ENCODE data around the gene TMEM139. TPM values are rescaled to one million over a fixed set of nuclear protein-coding genes. Genes with fewer than 3 reads are reported as not detected.

The TMEM139 gene
- total RNA-seq, 6 experiments from 2014 or later: 0.25 TPM; not detected in 5

DNA sequence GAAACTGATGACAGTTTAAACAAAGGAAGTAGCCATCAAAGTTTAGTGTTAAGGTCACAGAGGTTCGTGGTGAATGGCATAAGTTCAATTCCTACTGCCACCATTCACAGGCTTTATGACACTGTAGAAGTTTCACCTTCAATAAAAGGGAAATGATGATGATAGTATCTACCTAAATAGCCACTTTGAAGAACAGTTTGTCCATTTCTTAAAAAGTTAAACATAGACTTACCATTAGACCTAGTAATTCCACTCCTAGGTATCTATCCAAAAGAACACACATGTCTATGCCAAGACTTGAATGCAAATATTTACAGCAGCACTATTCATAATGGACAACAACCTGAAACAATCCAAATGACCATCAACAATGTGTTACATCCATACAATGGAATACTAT lies 40.4 kb upstream of the TMEM139 start:
- no peak for DNase-seq
- H3K4me1 Mint-ChIP-seq (ENCODE audit: low read depth): peaks cover 38% of the 10 kb centered on the region
- no peaks in the 10 kb centered on the region for H3K36me3 Mint-ChIP-seq (ENCODE audit: low read depth)
- no peak overlapping the region for H3K27ac Mint-ChIP-seq
- no peak overlapping the region for H3K4me3 Mint-ChIP-seq
- TF ChIP-seq, protein P1, sequence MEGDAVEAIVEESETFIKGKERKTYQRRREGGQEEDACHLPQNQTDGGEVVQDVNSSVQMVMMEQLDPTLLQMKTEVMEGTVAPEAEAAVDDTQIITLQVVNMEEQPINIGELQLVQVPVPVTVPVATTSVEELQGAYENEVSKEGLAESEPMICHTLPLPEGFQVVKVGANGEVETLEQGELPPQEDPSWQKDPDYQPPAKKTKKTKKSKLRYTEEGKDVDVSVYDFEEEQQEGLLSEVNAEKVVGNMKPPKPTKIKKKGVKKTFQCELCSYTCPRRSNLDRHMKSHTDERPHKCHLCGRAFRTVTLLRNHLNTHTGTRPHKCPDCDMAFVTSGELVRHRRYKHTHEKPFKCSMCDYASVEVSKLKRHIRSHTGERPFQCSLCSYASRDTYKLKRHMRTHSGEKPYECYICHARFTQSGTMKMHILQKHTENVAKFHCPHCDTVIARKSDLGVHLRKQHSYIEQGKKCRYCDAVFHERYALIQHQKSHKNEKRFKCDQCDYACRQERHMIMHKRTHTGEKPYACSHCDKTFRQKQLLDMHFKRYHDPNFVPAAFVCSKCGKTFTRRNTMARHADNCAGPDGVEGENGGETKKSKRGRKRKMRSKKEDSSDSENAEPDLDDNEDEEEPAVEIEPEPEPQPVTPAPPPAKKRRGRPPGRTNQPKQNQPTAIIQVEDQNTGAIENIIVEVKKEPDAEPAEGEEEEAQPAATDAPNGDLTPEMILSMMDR (IDR thresholded peaks at IDR 0.05): no peak
- H3K9me3 Mint-ChIP-seq: no peaks in the 10 kb centered on the region
- H3K27me3 Mint-ChIP-seq (ENCODE audit: insufficient read depth): peaks cover 12% of the 10 kb centered on the region

DNA sequence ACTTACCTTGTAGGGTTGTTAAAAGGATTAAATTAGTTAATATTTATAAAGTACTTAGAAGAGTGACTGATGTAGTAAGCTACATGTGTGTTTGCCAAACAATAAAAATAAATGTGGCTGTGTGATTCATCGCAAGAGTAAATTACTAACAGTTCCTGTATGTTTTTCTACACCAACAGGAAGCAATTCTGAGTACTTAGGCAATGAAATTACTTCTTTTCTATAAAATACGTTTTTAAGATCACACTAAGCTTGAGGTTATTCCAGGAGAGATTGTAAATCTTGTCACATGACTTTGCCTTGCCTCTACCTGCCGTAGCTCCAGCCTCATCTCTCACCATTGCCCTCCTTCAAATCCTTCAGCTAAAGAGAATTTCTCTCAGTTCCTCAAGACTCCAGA lies 39.6 kb upstream of the TMEM139 start:
- H3K27me3 Mint-ChIP-seq (ENCODE audit: insufficient read depth): peaks cover 17% of the 10 kb centered on the region
- TF ChIP-seq, protein P1 (IDR thresholded peaks at IDR 0.05): no peak
- no peaks in the 10 kb centered on the region for H3K9me3 Mint-ChIP-seq
- no peaks in the 10 kb centered on the region for H3K36me3 Mint-ChIP-seq (ENCODE audit: low read depth)
- H3K27ac Mint-ChIP-seq: no peak overlapping the region
- H3K4me1 Mint-ChIP-seq (ENCODE audit: low read depth): peaks cover 32% of the 10 kb centered on the region
- peak; percentile 57 for DNase-seq
- no peak overlapping the region for H3K4me3 Mint-ChIP-seq

DNA sequence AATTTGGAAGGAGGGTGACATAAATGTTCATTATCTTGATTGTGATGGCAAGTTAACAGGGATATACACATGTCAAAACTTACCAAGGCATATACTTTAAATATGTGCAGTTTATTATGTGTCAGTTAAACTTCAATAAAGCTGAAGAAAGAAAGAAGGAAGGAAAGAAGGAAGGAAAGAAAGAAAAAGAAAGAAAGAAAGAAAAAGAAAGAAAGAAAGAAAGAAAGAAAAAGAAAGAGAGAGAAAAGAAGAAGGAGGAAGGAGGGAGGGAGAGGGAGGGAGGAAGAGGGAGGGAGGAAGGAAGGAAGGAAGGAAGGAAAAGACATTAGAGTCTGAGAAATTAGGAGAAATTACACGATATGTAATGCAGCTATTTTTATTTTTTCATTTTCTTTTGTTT lies 37.4 kb upstream of the TMEM139 start:
- Mint-ChIP-seq H3K36me3 (ENCODE audit: low read depth) (no peaks in the 10 kb centered on the region), H3K27me3 (ENCODE audit: insufficient read depth) (peaks cover 20% of the 10 kb centered on the region), H3K9me3 (no peaks in the 10 kb centered on the region), H3K4me1 (ENCODE audit: low read depth) (peaks cover 22% of the 10 kb centered on the region), H3K4me3 (no peak overlapping the region), H3K27ac (no peak overlapping the region)
- TF ChIP-seq, protein P1 (IDR thresholded peaks at IDR 0.05): no peak
- no peak for DNase-seq

DNA sequence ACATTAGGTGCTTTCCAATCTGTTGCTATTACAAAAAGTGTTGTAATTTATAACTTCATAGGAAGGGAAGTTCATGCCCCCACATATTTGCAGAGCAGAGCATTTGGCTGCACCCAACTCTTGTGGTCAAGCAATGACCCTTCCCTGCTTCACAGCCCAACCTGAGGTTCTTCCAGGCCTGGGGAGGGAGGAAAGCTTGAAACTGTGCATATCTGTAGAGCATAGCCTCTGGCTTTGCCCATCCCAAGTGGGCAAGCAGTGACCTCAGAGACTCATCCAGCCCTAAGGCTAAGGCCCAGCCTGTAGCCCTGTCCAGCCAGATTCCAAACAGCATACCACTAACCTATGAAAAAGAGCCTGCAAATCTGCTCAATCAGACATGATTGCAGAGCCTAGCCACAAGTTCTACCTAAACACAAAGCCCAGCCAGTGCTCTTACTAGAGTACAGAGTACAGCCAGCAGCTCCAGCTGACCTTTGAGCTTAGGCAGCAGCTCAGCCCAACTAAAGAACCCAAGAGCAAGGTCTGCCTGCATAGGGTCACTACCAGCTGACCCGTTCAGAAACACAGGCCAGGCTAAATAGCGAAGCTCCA lies 35.9 kb upstream of the TMEM139 start:
- peak; percentile 39 for DNase-seq
- H3K9me3 Mint-ChIP-seq: no peaks in the 10 kb centered on the region
- no peaks in the 10 kb centered on the region for H3K36me3 Mint-ChIP-seq (ENCODE audit: low read depth)
- H3K27me3 Mint-ChIP-seq (ENCODE audit: insufficient read depth): peaks cover 20% of the 10 kb centered on the region
- peaks cover 22% of the 10 kb centered on the region for H3K4me1 Mint-ChIP-seq (ENCODE audit: low read depth)
- no peak overlapping the region for H3K4me3 Mint-ChIP-seq
- H3K27ac Mint-ChIP-seq: no peak overlapping the region
- TF ChIP-seq, protein P1 (IDR thresholded peaks at IDR 0.05): no peak

DNA sequence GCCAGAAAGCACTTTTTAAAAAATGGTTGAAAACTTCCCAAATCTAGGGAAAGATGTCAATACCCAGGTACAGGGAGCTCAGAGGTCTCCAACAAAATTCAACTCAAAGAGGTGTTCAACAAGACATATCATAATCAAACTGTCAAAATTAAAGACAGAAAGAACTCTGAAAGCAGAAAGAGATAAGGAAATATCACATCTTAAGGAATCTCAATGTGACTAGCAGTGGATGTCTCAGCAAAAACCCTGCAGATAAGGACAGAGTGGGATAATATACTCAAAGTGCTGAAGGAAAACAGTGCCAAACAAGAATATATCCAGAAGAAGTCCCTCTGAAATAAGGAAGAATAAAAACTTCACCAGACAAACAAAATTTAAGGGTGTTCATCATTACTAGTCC lies 34.6 kb upstream of the TMEM139 start:
- H3K36me3 Mint-ChIP-seq (ENCODE audit: low read depth): no peaks in the 10 kb centered on the region
- no peak for DNase-seq
- H3K27ac Mint-ChIP-seq: no peak overlapping the region
- no peak overlapping the region for H3K4me3 Mint-ChIP-seq
- TF ChIP-seq, protein P1 (IDR thresholded peaks at IDR 0.05): no peak
- no peaks in the 10 kb centered on the region for H3K9me3 Mint-ChIP-seq
- H3K27me3 Mint-ChIP-seq (ENCODE audit: insufficient read depth): peaks cover 22% of the 10 kb centered on the region
- peaks cover 16% of the 10 kb centered on the region for H3K4me1 Mint-ChIP-seq (ENCODE audit: low read depth)

DNA sequence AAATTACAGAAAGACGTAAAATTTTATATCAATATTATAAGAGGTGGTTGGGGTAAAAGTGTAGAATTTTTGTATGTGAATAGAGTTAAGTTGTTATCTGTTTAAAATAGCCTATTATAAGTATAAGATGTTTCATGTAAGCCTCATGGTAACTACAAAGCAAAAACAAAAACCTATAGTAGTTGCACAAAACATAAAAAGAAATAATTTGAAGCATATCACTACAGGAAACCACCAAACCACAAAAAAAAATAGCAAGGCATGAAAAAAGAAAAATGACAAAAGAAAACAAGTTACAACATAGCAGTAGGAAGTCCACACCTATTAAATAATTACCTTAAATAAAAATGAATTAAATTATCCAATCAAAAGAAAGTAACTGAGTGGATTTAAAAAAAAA lies 33.9 kb upstream of the TMEM139 start:
- Mint-ChIP-seq H3K27me3 (ENCODE audit: insufficient read depth) (peaks cover 24% of the 10 kb centered on the region), H3K36me3 (ENCODE audit: low read depth) (no peaks in the 10 kb centered on the region), H3K27ac (no peak overlapping the region), H3K4me3 (no peak overlapping the region), H3K9me3 (no peaks in the 10 kb centered on the region), H3K4me1 (ENCODE audit: low read depth) (peaks cover 17% of the 10 kb centered on the region)
- DNase-seq: no peak
- TF ChIP-seq, protein P1 (IDR thresholded peaks at IDR 0.05): no peak
